Hepatocyte (in vitro differentiated cells): ENCODE data around the gene ZNF593.

ENCODE experiments used
- CTCF ChIP-seq: fragments of 200-600 bp; sonication (generic); IDR thresholded peaks from 2 replicates; pipeline ENCODE4 v1.5.1; 2016; ENCODE audit warnings: antibody characterized with exemption, mild to moderate bottlenecking; ENCODE audit not compliant: poor library complexity
- EZH2 ChIP-seq: fragments of 200-600 bp; sonication (generic); IDR thresholded peaks from 2 replicates; pipeline ENCODE4 v1.6.1; 2016; ENCODE audit warnings: antibody characterized with exemption, mild to moderate bottlenecking, borderline replicate concordance

- TF ChIP-seq CTCF, result no peak
- no peak for TF ChIP-seq EZH2
Measured at GRCh38 chr1:26121854-26122773, 47.6 kb upstream of the ZNF593 start.
